ENCODE results near the gene WWC1. TPM values are rescaled to one million over a fixed set of nuclear protein-coding genes. Genes with fewer than 3 reads are reported as not detected.
"Not testable (repeated sequence)": the region's sequence is repeated elsewhere in the genome, so short reads cannot be mapped to it uniquely, and the experiment has no call there.

The WWC1 gene
- total and polyA plus RNA-seq, 12 donors: 0.79 to 7.8 (median 1.2) TPM

DNA sequence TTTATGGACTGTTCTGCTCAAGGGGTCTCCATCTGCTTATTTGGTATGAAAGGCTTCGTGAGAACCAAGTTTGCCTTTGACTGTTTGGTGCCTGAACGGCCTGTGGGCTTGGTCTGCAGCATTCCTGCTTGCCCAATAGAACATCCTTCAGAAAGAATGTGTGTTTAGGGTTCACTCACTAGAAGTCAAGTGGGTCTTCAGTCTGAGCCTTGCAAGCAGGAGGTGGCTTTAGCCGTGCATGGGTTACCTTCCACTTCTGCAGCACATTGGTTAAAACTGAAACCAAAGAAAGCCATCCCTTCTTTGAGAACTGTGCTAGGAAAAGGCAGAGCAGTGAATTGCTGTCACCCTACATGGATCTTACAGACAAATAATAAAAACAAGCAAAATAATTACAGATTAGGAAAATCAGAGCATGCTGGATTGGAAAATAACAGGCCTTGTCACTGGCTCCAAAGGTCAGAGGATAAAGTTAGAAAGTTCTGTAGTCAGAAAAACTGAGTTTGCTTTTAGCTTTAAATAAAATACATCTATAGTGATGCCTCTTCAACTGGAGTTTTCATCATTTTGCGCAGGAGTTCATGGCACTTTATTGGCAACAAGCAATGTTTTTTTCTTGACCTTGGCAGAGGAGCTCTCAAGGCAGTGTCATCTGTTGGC lies 16.6 kb downstream of the WWC1 start:
- 83 to 90% methylated on average over 4 of the region's 4 CpGs for WGBS, 2 donors
- intact Hi-C loops (cut with DNase I): no loop called here

DNA sequence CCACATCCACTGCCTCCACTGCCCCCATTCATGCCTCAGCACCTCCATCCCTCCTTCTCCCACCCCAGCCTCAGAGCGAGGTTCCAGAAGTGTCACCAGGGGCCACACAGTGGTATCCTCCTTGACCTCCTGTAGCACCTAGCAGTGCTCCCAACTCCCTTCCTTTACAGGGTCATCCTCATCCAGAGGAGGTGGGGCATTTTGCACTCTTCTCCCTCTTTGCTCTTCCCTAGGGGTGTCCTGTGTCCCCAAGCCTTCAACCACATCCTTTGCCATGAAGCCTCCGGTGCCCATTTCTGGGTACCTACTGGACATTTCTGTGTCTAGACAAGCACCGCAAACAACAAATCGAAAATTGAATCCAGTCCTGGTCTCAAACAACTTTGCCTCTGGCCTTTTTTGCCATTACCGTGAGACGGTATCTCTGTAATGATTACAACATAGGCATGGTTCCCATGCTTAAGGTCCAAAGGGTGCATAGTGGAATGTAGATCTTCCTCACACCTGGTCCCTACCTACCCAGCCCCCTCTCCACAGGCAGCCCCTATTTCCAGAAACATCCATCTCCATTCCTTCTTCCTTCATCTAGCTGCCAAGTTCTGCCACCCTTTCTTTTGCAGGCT lies 17.6 kb downstream of the WWC1 start:
- ATAC-seq (no peak), DNase-seq (no peak)
- H3K9me3 ChIP-seq: no peaks in the 10 kb centered on the region
- intact Hi-C loops (cut with DNase I): no loop called here
- no peaks in the 10 kb centered on the region for H3K4me1 ChIP-seq
- no peaks in the 10 kb centered on the region for H3K36me3 ChIP-seq
- no peak overlapping the region for H3K27ac ChIP-seq
- peaks cover 0 to 12% (median 3%) of the 10 kb centered on the region in 7 donors for H3K27me3 ChIP-seq
- 94 to 95% methylated on average over 6 of the region's 6 CpGs for WGBS, 2 donors
- no peak overlapping the region for H3K4me3 ChIP-seq
- TF ChIP-seq, protein P1, sequence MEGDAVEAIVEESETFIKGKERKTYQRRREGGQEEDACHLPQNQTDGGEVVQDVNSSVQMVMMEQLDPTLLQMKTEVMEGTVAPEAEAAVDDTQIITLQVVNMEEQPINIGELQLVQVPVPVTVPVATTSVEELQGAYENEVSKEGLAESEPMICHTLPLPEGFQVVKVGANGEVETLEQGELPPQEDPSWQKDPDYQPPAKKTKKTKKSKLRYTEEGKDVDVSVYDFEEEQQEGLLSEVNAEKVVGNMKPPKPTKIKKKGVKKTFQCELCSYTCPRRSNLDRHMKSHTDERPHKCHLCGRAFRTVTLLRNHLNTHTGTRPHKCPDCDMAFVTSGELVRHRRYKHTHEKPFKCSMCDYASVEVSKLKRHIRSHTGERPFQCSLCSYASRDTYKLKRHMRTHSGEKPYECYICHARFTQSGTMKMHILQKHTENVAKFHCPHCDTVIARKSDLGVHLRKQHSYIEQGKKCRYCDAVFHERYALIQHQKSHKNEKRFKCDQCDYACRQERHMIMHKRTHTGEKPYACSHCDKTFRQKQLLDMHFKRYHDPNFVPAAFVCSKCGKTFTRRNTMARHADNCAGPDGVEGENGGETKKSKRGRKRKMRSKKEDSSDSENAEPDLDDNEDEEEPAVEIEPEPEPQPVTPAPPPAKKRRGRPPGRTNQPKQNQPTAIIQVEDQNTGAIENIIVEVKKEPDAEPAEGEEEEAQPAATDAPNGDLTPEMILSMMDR (IDR thresholded peaks at IDR 0.05): no peak

More for the DNA sequence above, 16.6 kb downstream of the WWC1 start:
- Histone ChIP-seq H3K27me3 (peaks cover 0 to 12% (median 3%) of the 10 kb centered on the region in 7 donors), H3K9me3 (no peaks in the 10 kb centered on the region), H3K4me1 (no peaks in the 10 kb centered on the region), H3K27ac (no peak overlapping the region), H3K36me3 (no peaks in the 10 kb centered on the region), H3K4me3 (no peak overlapping the region)
- TF ChIP-seq, protein P1 (IDR thresholded peaks at IDR 0.05): no peak
- no peak for DNase-seq
- no peak for ATAC-seq

DNA sequence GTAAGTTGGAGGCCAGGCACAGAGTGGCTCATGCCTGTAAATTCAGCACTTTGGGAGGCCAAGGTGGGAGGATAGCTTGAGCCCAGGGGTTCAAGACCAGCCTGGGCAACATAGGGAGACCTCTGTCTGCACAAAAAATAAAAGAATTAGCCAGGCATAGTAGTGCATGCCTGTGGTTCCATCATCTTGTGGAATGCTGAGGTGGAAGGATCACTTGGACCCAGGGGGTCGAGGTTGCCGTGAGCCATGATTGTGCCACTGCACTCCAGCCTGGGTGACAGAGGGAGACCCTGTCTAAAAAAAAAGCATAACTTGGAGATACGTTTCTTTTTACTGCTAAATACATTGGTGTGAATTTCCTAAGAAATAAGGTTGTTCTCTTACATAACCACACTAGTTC lies 19.1 kb downstream of the WWC1 start:
- H3K27ac ChIP-seq; intact Hi-C loops (cut with DNase I); H3K4me3 ChIP-seq; H3K4me1 ChIP-seq; DNase-seq; H3K9me3 ChIP-seq; H3K36me3 ChIP-seq; ATAC-seq: not testable (repeated sequence)
- WGBS, 2 donors: 85 to 98% methylated on average over 3 of the region's 3 CpGs
- H3K27me3 ChIP-seq: peaks cover 0 to 12% (median 3%) of the 10 kb centered on the region in 7 donors

DNA sequence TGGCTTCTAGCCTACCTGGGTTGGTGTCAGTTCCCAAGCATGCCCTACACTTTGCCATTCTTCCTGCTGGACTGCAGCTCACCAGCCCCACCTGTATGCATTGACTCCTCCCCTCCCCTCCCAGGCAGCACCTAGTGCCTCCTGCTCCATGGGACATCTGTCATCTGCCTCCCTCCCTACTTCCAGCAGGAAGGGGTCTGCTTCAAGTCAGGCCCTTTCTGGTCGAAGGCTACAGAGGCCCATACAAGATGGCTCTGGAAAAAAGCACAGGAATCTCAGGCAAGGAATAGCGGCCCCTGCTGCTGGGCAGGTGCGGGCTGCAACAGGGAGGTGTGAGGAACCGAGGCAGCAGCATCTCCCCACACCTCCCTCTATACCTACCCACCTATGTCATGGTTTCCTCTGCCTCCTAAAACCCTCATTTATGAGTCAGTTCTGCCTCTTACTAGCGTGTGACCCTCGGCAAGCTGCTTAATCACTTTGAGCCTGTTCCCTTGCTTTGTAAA lies 19.7 kb downstream of the WWC1 start:
- no peaks in the 10 kb centered on the region for H3K9me3 ChIP-seq
- WGBS, 2 donors: 68% methylated on average over 6 of the region's 6 CpGs
- H3K36me3 ChIP-seq: no peaks in the 10 kb centered on the region
- H3K27ac ChIP-seq: no peak overlapping the region
- intact Hi-C loops (cut with DNase I): no loop called here
- DNase-seq (no peak), ATAC-seq (no peak)
- TF ChIP-seq, protein P1 (IDR thresholded peaks at IDR 0.05): no peak
- no peaks in the 10 kb centered on the region for H3K4me1 ChIP-seq
- H3K27me3 ChIP-seq: peaks cover 0 to 12% (median 3%) of the 10 kb centered on the region in 7 donors
- no peak overlapping the region for H3K4me3 ChIP-seq

Data from heart right ventricle (tissue), 16 donors.